Fibroblast of mammary gland (primary cell): ENCODE measurements around the gene NEGR1.
A peak's percentile ranks its signal among the peaks of the same experiment; 100 is the strongest.

Experiments
- DNase-seq: peaks from one replicate; pipeline ENCODE4 v3.0.0-alpha.2; 2010; ENCODE audit warnings: low read depth
- H3K4me3 ChIP-seq: 2 replicates; pipeline ENCODE4 v1.5.1; 2011; ENCODE audit warnings: low read depth, mild to moderate bottlenecking, low read length, moderate library complexity; ENCODE audit not compliant: control insufficient read depth
- CTCF ChIP-seq: conservative IDR thresholded peaks from 2 replicates; pipeline ENCODE4 v1.5.1; 2011; ENCODE audit warnings: low read depth, low read length, inconsistent platforms; ENCODE audit not compliant: control insufficient read depth, insufficient read depth

NEGR1 gene

DNA sequence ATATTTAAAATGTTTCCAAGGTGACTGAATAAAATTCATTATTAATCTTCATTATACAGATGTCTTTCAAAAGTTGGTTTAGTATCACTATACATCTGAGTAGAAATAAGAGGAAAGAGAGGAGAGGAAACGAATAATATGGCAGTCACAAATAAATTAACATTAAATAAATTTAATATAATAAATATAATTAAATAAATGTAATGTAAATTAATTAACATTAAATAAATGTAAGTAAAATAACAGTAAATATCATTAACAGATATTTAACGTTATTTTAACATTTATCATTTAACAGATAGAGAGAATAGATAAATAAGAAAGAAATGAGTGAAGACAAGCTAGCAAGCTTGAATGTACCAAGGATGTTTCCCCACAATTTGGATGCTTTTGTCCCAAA lies 592.7 kb downstream of the NEGR1 start:
- no peak for TF ChIP-seq CTCF
- no peak for DNase-seq

GRCh38 chr1:71687376-71687775 lies 595.0 kb downstream of the NEGR1 start:
- no peak overlapping the region for H3K4me3 ChIP-seq
- DNase-seq = no peak
- TF ChIP-seq CTCF = no peak

More for the DNA sequence above, 592.7 kb downstream of the NEGR1 start:
- H3K4me3 ChIP-seq = no peak overlapping the region

GRCh38 chr1:71676979-71677925 lies 605.1 kb downstream of the NEGR1 start:
- TF ChIP-seq CTCF = no peak
- H3K4me3 ChIP-seq = no peak overlapping the region
- DNase-seq = no peak

GRCh38 chr1:71668065-71668464 lies 614.3 kb downstream of the NEGR1 start:
- DNase-seq = no peak
- TF ChIP-seq CTCF = no peak
- H3K4me3 ChIP-seq = no peak overlapping the region

GRCh38 chr1:71667216-71667615 lies 615.1 kb downstream of the NEGR1 start:
- TF ChIP-seq CTCF = no peak
- H3K4me3 ChIP-seq = no peak overlapping the region
- peak; percentile 53 for DNase-seq

DNA sequence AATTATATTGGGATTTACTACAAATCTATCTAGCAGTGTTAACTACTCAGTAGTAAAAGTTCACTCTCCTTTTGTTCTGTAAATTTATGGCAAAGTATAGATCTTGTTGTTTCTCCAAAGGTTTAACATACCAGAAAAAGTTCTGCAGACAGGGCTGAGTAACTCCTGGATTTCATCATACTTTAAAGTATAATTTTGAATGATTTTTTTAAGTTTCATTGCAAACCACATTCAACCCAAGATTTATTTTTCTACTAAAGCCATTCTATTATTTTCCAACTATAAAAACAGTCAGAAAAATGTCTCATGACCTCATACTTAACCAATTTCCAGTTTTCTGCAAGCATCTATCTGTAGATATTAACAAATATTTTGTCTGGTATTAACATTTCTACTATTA lies 615.7 kb downstream of the NEGR1 start:
- peak; percentile 19 for DNase-seq
- no peak overlapping the region for H3K4me3 ChIP-seq
- no peak for TF ChIP-seq CTCF
